Stimulated activated CD4-positive, alpha-beta T cell treated with anti-CD3 and anti-CD28 coated beads, Interleukin-1b, Interleukin-23, amount 100 ng/mL, for 24 hours (primary cell): ENCODE measurements around the gene GLRX.

Source experiments
- DNase-seq, 4 experiments: peaks; one replicate each; pipeline ENCODE4 v3.0.0-alpha.2; 2020; ENCODE audit warnings: low read depth in 4 of 4, low spot score in 1 of 4

GLRX gene

GRCh38 chr5:95810305-95811125 is 12.0 kb downstream of the GLRX start:
- no peak for DNase-seq

GRCh38 chr5:95809414-95809960 is 13.0 kb downstream of the GLRX start:
- DNase-seq = no peak

DNA sequence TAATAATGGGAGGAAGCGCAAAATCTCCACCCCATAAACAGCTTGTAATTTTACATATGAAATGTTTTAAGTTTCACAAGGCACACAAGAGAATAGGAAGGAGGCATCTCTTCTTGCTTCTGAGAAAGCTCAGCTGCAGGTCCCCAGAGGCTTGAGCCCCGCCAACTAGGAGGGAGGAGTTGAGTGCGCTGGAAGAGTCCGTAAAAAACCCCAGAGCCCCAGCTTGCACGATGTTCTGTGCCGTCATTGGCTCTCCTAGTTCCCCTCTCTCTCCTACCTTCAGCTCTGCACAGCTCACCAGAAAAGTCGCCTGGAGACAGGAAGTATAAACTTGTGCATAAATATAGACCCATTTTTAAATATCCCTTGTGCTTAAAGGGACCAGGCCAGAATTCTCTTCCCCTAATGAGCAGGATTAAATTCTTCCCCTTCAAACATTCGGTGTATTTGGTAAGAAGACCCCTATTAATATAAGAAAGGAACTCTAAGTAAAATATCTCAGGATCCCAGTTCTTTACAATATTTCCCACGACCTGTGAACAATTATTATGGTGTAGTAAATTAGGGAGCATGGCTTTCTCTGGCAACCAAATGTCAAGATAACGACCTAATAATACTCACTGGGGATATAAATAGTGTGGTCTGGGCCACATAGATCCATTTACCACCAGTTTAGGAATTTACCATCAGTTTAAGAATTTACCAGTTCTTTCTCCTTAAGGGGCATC is 13.7 kb downstream of the GLRX start:
- peak in 2 of 4 experiments; percentile 52 to 62 for DNase-seq

DNA sequence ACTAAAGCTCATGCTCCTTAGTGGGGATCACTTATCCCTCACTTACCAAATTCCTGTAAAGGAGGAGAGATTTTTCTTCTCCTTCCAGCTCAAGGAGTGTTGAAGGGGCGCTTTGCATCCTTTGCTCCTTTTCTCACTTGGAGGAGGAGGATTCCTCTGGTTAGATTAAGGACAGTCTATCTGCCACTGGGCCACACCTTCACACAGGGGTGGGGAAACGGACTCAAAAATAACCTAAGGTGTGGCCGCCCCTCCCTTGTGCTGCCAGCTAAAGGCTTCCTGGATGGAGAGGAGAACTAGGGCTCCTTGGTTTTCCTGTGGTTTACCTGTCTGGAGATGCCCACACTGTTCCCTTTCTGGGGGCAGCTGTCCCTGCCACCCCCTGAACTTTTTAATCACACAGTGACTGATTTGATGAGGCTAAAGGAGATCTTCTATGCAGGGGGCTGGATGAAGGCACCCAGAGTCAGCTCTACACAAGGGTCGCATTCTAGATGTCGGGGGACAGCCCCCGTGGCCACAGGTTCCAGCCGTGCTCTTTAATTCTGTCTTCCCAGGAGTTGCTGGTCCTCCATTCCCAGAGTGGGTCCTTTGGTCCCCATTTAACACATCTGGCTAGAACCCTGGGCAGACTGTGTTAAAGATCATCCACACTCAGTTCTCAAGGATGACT is 14.4 kb downstream of the GLRX start:
- DNase-seq = no peak

GRCh38 chr5:95806687-95807086 is 15.8 kb downstream of the GLRX start:
- DNase-seq = no peak

DNA sequence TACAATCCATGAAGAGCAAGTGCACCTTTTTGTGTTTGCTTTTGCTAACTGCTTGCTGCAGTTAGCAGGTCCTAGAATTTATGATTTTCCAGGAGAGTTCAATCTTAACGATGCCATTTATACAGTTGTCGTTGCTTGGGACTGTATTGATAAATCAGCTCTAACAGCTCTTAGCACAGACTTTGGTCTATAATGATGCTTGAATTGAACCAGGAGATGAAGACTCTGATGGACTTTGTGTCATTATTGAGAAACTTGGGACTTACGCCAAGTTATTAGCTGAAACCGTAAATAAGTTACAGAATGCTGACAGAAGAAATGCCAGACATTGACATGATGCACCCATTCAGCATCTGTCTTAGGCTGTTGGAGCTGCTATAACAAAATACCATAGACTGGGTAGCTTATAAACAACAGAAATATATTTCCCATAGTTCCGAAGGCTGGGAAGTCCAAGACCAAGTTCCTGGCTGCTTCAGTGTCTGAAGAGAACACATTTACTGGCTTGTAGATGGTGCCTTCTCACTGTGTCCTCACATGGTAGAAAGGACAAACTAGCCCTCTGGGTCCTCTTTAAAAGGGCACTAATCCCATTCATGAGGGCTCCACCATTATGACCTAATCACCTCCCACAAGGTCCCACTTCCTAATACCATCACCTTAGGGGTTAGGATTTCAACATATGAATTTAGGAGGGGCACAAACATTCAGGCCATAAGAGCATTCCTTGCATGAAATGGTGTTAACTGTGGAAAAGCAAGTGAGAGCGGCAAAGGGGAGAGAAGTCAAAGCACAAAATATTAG is 17.6 kb downstream of the GLRX start:
- DNase-seq = no peak

GRCh38 chr5:95803271-95804148 is 19.0 kb downstream of the GLRX start:
- no peak for DNase-seq

DNA sequence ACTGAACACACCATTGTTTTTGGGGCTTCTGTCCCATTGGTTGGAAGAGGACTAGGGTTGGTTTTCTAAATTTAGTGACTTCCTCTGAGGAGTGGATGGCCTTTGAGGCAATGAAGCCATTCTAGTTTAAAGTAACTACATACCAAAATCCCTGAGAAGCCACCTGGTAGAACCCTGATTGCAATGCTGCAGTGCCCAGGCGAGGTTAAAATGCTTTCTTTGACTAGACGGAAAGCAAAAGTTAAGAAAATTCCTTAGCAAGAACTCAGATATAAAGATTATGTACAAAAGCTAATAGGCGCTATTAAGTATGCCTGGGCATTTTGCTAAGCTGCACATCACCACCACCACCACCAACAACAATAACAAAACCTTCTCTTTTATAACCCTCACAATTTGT is 20.6 kb downstream of the GLRX start:
- no peak for DNase-seq

DNA sequence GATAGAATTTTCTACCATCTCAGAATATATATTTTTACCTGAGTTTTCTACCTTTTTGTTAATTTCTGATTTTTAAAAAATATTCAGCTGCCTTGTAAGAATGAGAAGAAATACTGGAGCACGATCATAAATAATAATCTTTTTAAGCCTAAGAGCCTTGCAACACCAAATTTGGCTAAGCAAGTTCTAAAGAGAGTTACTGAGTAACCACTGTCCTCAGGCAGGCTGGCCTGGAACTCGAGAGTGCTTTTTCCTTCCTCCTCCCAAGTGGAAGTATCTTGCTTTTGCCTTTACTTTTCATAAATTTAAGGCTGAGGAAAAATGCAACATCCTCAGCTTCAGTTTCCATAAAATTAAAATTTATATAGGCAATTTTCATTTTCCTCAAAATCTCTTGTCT is 21.0 kb downstream of the GLRX start:
- DNase-seq = no peak

- DNase-seq = no peak
These were observed 22.0 kb downstream of the GLRX start for GRCh38 chr5:95800553-95800952.

GRCh38 chr5:95799191-95799835 is 23.2 kb downstream of the GLRX start:
- DNase-seq = no peak

DNA sequence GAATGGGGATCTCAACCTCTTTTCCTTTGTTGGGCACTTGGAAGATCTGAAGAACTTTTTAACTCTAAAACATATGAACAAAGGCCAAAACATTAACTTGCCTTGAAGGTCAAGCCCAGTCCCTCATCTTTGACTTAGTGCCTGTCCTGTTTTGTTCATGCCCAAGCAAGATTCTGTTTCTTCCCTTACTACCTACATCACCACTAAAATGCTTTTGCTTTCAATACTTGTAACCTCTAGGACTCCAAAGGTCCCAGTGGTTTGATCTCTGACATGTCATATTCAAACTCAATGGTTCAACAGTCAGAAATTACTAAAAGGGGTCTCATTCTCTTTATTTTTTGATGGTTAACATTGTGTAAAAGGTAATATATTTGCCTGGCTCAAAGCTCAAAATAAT is 24.0 kb downstream of the GLRX start:
- no peak for DNase-seq

- no peak for DNase-seq
These were observed 24.5 kb downstream of the GLRX start for GRCh38 chr5:95798048-95798447.

DNA sequence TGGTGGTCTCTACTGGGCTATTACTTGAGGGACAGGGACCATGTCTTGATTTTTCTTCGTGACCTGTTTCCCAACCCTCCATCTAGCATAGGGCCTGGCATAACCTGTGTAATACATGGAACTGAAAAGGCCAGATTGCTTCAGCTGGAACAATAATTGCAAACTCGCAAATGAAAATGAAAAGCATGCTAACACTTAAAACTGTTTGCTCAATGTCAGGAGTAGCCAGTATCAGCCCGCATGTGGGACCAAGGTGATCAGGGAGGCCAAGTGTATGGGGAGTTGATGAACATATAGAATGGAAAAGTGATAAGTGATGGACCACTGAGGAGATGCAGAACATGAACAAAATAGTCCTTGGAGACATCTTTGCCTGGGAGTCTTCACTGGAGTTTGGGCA is 25.2 kb downstream of the GLRX start:
- DNase-seq = no peak

GRCh38 chr5:95794070-95794516 is 28.4 kb downstream of the GLRX start:
- DNase-seq = no peak

DNA sequence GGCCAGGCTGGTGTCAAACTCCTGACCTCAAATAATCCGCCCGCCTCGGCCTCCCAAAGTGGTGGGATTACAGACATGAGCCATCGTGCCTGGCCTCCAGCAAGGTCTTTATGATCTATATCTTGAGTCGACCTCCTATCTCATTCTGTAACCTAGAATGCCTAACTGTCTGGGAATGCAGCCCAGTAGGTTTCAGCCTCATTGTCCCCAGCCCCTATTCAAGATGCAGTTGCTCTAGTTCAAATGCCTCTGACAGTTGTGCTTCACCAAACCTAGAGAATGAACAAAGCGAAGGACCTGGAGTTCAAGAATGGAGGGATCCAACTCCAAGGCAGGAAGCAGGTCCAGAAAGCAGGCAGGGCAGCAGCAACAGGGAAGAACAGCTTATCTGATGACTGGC is 30.8 kb downstream of the GLRX start:
- no peak for DNase-seq

DNA sequence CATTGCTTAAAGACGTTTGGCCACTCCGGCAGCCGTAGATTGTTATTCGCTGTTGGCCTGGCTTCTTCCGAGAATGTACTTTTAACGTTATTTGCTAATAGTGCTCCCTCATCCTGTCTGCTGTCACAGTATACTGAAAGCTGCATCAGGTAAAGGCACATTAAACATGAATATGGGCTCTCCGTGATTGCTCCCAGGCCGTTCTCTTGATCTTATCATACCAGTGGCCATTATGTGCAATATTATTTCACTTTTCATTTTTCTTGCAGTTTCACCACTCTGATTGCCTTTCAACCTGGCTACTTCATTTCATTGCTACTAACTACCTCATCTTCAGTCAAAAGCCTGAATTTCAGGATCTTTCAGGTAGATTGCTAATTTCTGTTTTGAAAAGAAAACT is 34.0 kb downstream of the GLRX start:
- DNase-seq = no peak

DNA sequence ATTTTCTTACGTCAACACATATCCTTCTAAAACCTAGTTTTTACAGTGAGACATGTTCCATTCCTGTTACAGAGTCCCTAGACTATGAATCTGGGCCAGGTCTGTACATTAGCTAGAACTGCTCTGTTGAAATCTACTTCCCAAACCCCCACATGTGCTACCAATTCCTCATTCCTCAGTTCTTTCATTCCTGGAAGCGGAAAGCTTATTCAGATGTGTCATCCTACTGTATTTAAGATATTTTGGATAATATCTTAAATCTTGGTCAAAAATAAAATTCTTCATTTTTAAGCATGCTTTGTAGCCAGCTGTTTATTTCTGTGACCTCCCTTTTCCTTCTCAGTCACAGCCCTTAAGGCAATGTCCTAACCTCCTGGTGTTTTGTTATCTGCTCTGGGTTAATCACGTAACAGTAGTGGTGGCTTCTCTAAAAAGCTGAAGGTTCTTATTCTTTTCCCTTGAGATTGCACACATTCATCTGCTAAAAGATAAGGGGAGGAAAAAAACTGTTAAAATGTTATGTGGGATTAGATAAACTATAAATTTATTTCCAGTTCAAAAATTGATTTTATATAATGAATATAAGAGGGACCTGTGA is 35.6 kb downstream of the GLRX start:
- no peak for DNase-seq
